ENCODE results near the gene CFAP99. TPM values are rescaled to one million over a fixed set of nuclear protein-coding genes. Genes with fewer than 3 reads are reported as not detected.

Gene CFAP99
- total and polyA plus RNA-seq, 9 of the 15 experiments (the other 6 are each of a cell fraction or from before 2014, with no cell fraction given): 0.07 to 0.18 (median 0.09) TPM; not detected in 6

- TF ChIP-seq BCLAF1 (IDR thresholded peaks at IDR 0.05; ENCODE audit: borderline replicate concordance in 1 of 2, control insufficient read depth in 1 of 2, low read depth in 2 of 2, low read length in 1 of 2) (no peak), FOXJ2 (tag; IDR thresholded peaks at IDR 0.05) (no peak), NELFE (IDR thresholded peaks at IDR 0.05; ENCODE audit: insufficient read depth, insufficient read length) (no peak), ZNF830 (CRISPR knock-in tag; IDR thresholded peaks at IDR 0.05) (no peak), GABPB2 (CRISPR knock-in tag; conservative IDR thresholded peaks at IDR 0.05) (no peak), ZNF24 (IDR thresholded peaks at IDR 0.05) (no peak), E2F4 (CRISPR knock-in tag; IDR thresholded peaks at IDR 0.05; ENCODE audit: low read depth) (peak; percentile 38; the same call in 1 of the 2 replicates), ZC3H8 (IDR thresholded peaks at IDR 0.05) (no peak), ZNF318 (IDR thresholded peaks at IDR 0.05; ENCODE audit: borderline replicate concordance in 1 of 2, low read depth in 1 of 2) (no peak)
- TF ChIP-seq, protein P1, sequence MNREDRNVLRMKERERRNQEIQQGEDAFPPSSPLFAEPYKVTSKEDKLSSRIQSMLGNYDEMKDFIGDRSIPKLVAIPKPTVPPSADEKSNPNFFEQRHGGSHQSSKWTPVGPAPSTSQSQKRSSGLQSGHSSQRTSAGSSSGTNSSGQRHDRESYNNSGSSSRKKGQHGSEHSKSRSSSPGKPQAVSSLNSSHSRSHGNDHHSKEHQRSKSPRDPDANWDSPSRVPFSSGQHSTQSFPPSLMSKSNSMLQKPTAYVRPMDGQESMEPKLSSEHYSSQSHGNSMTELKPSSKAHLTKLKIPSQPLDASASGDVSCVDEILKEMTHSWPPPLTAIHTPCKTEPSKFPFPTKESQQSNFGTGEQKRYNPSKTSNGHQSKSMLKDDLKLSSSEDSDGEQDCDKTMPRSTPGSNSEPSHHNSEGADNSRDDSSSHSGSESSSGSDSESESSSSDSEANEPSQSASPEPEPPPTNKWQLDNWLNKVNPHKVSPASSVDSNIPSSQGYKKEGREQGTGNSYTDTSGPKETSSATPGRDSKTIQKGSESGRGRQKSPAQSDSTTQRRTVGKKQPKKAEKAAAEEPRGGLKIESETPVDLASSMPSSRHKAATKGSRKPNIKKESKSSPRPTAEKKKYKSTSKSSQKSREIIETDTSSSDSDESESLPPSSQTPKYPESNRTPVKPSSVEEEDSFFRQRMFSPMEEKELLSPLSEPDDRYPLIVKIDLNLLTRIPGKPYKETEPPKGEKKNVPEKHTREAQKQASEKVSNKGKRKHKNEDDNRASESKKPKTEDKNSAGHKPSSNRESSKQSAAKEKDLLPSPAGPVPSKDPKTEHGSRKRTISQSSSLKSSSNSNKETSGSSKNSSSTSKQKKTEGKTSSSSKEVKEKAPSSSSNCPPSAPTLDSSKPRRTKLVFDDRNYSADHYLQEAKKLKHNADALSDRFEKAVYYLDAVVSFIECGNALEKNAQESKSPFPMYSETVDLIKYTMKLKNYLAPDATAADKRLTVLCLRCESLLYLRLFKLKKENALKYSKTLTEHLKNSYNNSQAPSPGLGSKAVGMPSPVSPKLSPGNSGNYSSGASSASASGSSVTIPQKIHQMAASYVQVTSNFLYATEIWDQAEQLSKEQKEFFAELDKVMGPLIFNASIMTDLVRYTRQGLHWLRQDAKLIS (CRISPR knock-in tag; IDR thresholded peaks at IDR 0.05): no peak; the same call in 1 of the 2 replicates
Measured at GRCh38 chr4:2468456-2469191, 49.9 kb downstream of the CFAP99 start, which contains the start of gene RNF4 (continued).

Measured in K562 (cell line).